SW 1271 (cell line): ENCODE data around the gene BCAN.

Experiments
- DNase-seq, 2 experiments: peaks; one replicate each; lab custom pipeline; 2025; lab: John Stamatoyannopoulos, UW

The BCAN gene

GRCh38 chr1:156662005-156662799, 20.3 kb downstream of the BCAN start:
- DNase-seq = no peak

DNA sequence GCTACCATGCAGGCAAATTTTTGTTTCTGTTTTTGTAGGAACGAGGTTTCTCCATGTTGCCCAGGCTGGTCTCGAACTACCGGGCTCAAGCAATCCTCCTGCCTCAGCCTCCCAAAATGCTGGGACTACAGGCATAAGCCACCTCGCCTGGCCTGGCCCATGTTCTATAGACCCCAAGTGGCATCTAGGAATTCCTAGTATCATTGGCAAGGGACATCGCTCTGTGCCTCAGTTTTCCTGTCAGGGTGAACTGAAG, 20.8 kb downstream of the BCAN start:
- no peak for DNase-seq

DNA sequence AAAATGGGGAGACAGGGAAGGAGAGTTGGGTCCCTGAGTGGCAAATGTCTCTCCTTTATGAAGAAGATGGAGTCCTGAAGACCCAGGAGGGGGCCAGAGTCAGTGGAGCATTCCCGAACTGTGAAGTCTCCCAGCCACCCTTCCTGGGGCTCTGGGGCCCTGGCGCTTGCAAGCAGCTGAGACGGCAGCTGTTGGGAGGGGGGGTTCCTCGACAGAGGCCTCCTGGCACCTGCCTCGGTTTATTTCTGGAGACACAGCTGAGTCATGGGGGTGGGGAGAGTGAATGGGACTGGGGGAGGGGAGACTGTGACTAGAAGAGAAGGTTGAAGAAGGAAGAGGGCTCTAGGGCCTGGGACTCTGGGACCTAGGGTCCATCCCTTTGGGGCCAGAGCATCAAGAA, 21.3 kb downstream of the BCAN start:
- DNase-seq = no peak

GRCh38 chr1:156664046-156664766, 22.3 kb downstream of the BCAN start:
- no peak for DNase-seq

GRCh38 chr1:156664767-156665411, 23.0 kb downstream of the BCAN start:
- no peak for DNase-seq

GRCh38 chr1:156665539-156665938, 23.6 kb downstream of the BCAN start:
- DNase-seq = no peak

DNA sequence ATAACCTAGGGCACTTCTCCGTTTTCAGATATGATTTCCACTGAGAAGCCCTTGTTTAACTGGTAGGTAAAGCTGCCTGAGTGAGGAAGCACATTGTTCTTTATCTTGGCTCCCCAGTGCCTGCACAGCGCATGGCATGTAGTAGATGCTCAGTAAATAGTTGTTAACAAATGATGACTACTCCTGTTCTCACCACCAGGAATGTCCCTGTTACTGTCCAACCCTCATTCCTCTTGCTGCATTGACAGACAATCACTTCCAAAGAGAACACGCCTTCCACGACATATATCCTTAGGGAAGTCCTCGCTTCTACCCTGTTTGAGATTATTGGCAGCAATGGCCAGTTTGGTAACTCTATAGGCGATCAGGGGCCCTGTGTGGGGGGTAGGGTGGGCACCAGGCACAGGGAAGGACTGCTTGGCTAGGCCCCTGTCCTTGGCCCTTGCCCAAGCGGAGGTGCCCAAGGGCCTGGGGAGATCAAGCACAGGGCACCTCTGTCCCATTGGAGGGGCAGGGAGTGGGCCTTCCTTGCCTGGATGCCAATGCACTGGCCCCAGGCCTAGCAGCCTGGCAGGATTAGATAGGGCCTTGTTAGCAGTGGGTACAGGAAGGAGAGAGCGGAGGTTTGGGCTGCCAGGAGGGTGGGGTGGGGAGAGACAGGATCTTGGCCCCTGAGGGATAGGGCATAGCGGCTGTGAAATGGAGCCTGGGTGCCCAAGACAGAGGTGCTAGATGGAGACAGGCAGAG, 25.1 kb downstream of the BCAN start:
- no peak for DNase-seq

- DNase-seq = no peak
These were observed 25.7 kb downstream of the BCAN start for GRCh38 chr1:156667610-156667967.

DNA sequence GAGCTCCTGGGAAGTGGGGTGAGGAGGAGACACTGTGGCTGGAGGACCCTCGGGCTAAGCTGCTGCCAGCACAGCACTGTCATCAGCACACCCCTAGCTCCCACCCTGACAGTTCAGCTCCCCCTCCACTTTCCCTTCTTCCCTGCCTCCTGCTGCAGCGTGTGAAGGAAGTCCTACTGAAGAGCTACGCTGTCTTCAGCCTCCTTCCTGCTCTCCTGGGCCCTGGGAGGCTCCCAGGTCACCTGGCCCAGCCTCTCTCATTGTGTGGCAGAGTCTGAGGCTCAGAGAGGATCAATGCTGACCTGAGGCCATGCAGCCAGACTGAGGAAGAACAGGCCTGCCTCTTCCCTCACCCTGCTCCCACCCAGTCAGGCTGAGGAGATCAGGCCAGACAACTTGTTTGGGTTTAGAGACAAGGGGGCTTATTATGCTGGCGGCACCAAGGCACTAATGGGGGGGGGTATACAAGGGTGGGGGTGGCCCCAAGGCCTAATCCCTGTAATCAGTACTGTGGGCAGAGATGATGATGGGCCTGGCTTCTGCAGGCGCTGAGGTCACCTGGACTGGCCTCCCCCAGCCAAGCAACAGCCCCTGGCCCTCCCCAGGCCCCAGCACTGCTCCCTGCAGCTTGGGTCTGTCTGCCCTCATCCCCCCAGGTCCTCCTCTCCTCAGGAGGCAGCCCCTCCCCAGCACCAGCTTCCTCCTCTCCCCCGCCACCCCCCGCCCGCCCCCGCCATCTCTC, 26.2 kb downstream of the BCAN start:
- DNase-seq = no peak

- no peak for DNase-seq
These were observed 27.1 kb downstream of the BCAN start for GRCh38 chr1:156668801-156669637.

- DNase-seq = no peak
These were observed 27.9 kb downstream of the BCAN start for GRCh38 chr1:156669794-156670193.

DNA sequence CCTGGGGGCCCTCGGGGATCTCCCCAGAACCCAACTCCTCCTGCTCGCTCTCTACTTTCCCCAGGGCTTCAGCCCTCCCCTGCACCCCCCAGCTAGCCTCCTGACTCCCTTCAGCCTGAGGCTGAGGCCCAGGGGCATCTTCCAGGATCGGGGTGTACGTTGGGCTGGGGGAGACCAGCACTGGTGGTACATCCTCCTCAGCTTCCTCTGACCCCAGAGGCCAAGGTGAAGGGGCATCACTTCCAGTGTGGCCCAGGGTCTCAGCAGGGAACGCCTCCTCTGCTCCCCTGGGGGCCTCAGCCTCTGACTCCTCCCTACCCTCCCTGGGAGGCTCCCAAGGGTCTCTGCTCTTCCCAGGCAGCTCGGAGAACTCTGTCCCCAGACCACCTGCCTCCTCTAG, 28.4 kb downstream of the BCAN start:
- DNase-seq = no peak

DNA sequence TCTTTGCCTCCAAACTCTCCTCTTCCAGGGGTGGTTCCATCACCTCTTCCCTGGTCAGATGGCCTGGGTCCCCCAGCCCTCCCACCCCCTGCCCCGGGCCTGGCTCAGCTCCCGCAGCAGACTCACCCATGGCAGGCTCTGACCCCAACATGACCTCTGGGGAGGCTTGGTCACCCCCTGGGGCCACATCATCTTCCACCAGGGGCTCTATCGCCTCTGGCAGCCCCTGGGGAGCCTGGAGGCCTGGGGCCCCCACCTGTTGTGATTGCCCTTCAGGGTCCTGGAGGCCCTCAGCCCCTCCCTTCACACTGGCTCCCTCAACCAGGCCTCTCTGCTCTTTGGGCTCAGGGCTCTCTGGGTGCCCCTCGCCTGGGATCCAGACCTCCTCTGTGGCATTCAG, 28.9 kb downstream of the BCAN start:
- no peak for DNase-seq

GRCh38 chr1:156671804-156672203, 29.9 kb downstream of the BCAN start:
- DNase-seq = no peak

GRCh38 chr1:156673387-156674121, 31.6 kb downstream of the BCAN start:
- no peak for DNase-seq

DNA sequence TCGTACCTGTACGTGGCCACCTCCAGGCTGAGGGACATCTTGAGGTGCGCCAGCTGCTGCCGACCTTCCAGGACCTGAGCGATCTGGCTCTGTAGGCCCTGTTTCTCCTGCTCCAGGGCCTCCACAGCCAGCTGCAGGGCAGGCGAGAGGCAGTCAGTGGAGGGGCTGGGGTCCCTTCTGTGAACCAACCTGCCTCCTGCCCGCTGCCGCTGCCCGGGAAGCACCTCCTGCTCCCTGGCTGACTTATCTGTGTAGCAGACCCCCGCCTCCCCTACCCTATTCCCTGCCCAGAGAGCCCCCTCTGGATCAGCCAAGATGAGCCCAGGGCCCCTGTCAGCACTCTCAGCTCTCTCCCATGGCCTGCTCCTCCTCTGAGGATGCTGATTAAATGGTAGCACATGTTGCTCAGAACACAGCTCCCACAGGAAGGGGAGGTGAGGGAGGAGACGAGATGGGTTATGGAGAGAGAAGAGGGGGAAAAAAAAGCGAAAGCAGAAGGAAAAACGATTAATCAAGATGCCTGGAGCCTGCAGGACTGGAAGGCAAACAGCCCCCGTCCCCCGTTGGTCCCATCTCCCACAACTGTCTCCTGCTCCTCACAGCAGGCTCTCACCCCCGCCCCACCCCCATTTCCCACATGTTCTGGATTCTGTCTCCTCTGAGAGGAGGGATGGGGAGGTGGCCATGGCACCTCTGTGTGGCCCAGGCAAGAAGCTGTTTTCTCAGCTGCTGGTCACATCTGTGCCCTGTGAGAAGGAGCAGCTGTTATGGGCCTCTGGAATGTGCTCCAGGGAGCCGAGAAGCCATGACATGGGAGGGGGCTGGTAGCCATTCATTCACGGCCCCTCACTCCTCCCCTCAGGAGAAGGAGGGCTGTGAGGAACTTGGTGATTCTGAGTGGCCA, 33.5 kb downstream of the BCAN start:
- no peak for DNase-seq

GRCh38 chr1:156676114-156676819, 34.4 kb downstream of the BCAN start:
- DNase-seq = no peak

DNA sequence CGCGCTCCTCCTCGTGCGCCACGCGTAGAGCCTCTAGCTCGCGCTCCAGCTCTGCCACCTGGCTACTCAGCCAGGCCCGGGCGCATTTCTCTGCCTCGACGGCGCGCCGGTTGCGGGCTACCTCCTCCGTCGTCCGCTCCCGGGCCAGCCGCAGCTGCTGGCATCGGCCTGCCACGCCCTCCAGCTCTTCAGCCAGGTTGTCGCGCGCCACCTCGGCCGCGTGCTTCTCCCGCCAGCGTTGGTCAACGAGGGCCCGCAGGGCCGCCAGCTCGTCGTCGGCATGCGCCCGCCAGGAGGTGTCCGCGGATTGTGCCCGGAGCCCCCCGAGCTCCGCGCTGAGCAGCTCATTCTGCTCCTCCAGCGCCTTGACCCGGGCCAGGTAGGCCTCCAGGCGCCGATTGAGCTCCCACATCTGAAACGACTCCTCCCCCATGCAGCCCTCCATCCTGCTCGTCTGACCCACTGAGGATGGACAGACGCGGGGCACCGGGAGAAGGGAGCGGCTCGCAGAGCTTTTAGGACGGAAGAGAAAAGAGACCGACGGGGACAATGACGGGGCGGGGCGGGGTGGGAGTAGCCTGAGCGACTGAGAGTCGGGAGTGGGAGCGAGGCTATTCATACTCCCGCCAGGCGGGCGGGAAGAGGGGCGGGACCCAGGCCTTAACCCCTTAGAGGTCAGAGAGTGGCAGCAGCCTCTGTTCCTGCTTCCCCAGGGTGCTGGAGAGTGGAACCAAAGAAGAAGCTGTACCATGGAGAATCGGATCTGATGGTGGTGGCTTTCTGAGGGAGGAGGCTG, 35.1 kb downstream of the BCAN start, which contains the start of gene NES:
NES (minus strand) TSS at position 588 of the 796 bp plus-strand sequence; CDS start at position 445, 143 bp downstream.
- no peak for DNase-seq
